Neutrophil (primary cell): ENCODE measurements around the gene ADGRD1.

ENCODE experiments used
- H3K27ac ChIP-seq: fragments of 200-600 bp; sonication (generic); 2 replicates; pipeline ENCODE4 v1.5.1; 2016; ENCODE audit warnings: mild to moderate bottlenecking, moderate library complexity
- H3K27me3 ChIP-seq: fragments of 200-600 bp; sonication (generic); 2 replicates; pipeline ENCODE4 v1.6.0; 2016; ENCODE audit warnings: mild to moderate bottlenecking
- H3K36me3 ChIP-seq: fragments of 200-600 bp; sonication (generic); 2 replicates; pipeline ENCODE4 v1.5.1; 2017
- H3K4me1 ChIP-seq, 2 experiments: fragments of 200-600 bp in 1 of 2; sonication (generic) in 1 of 2; 1 replicate in 1 of 2; 2 replicates in 1 of 2; pipeline versions ENCODE4 v1.5.1 to v1.6.1; 2013 to 2016; ENCODE audit warnings: low read depth in 1 of 2, low read length in 1 of 2, mild to moderate bottlenecking in 1 of 2, moderate library complexity in 1 of 2; ENCODE audit not compliant: control insufficient read depth in 1 of 2, insufficient read depth in 1 of 2
- H3K4me3 ChIP-seq, 2 experiments: fragments of 200-600 bp in 1 of 2; sonication (generic) in 1 of 2; 1 replicate in 1 of 2; 2 replicates in 1 of 2; pipeline ENCODE4 v1.5.1; 2013 to 2016; ENCODE audit warnings: low read depth in 1 of 2, low read length in 1 of 2, mild to moderate bottlenecking in 1 of 2, moderate library complexity in 1 of 2
- H3K9me3 ChIP-seq: fragments of 200-600 bp; sonication (generic); 2 replicates; pipeline ENCODE4 v1.5.1; 2016
- CTCF ChIP-seq: fragments of 200-600 bp; sonication (generic); IDR thresholded peaks from 2 replicates; pipeline ENCODE4 v1.5.1; 2016; ENCODE audit warnings: antibody characterized with exemption

Gene ADGRD1

GRCh38 chr12:131121705-131122405 lies 168.1 kb downstream of the ADGRD1 start:
- no peak overlapping the region for H3K27ac ChIP-seq
- no peak overlapping the region for H3K4me3 ChIP-seq
- no peaks in the 10 kb centered on the region for H3K27me3 ChIP-seq
- H3K36me3 ChIP-seq = no peaks in the 10 kb centered on the region
- no peak for TF ChIP-seq CTCF
- H3K9me3 ChIP-seq = no peaks in the 10 kb centered on the region
- no peaks in the 10 kb centered on the region for H3K4me1 ChIP-seq

GRCh38 chr12:131122631-131123030 lies 168.9 kb downstream of the ADGRD1 start:
- no peak for TF ChIP-seq CTCF
- Histone ChIP-seq H3K27me3 (no peaks in the 10 kb centered on the region), H3K36me3 (no peaks in the 10 kb centered on the region), H3K4me3 (no peak overlapping the region), H3K4me1 (no peaks in the 10 kb centered on the region), H3K9me3 (no peaks in the 10 kb centered on the region), H3K27ac (no peak overlapping the region)

- Histone ChIP-seq H3K4me1 (no peaks in the 10 kb centered on the region), H3K27me3 (no peaks in the 10 kb centered on the region), H3K4me3 (no peak overlapping the region), H3K9me3 (no peaks in the 10 kb centered on the region), H3K36me3 (no peaks in the 10 kb centered on the region), H3K27ac (no peak overlapping the region)
- TF ChIP-seq CTCF = no peak
Observed at GRCh38 chr12:131123817-131124216, 170.1 kb downstream of the ADGRD1 start.

GRCh38 chr12:131124487-131125280 lies 171.0 kb downstream of the ADGRD1 start:
- H3K4me3 ChIP-seq = no peak overlapping the region
- H3K27ac ChIP-seq = no peak overlapping the region
- no peaks in the 10 kb centered on the region for H3K36me3 ChIP-seq
- H3K9me3 ChIP-seq = no peaks in the 10 kb centered on the region
- H3K27me3 ChIP-seq = no peaks in the 10 kb centered on the region
- no peaks in the 10 kb centered on the region for H3K4me1 ChIP-seq
- TF ChIP-seq CTCF = no peak

- no peaks in the 10 kb centered on the region for H3K27me3 ChIP-seq
- H3K36me3 ChIP-seq = no peaks in the 10 kb centered on the region
- H3K9me3 ChIP-seq = no peaks in the 10 kb centered on the region
- H3K27ac ChIP-seq = no peak overlapping the region
- H3K4me3 ChIP-seq = no peak overlapping the region
- TF ChIP-seq CTCF = no peak
- H3K4me1 ChIP-seq = no peaks in the 10 kb centered on the region
Observed at GRCh38 chr12:131126662-131127173, 173.0 kb downstream of the ADGRD1 start.
